HCT116 (cell line): ENCODE results near the gene ATAD3C.

Experiments used
- CBX3 ChIP-seq: IDR thresholded peaks from 2 replicates; pipeline ENCODE4 v1.6.1; 2012; ENCODE audit warnings: low read depth
- CTCF ChIP-seq, 3 experiments: fragments of 200-600 bp in 1 of 3; sonication (generic) in 1 of 3; IDR thresholded peaks in 2 of 3; conservative IDR thresholded peaks in 1 of 3; 2 replicates each; pipeline ENCODE4 v1.5.1; 2012 to 2017; ENCODE audit warnings: low read depth in 2 of 3, low read length in 2 of 3, antibody characterized with exemption in 1 of 3, borderline replicate concordance in 1 of 3, control low read depth in 1 of 3, mild to moderate bottlenecking in 1 of 3, mixed read lengths in 1 of 3, mixed run types in 1 of 3, moderate library complexity in 1 of 3; ENCODE audit not compliant: insufficient read depth in 1 of 3
- EZH2 ChIP-seq: fragments of 200-600 bp; sonication (generic); IDR thresholded peaks from 2 replicates; pipeline ENCODE4 v1.6.1; 2017; ENCODE audit warnings: antibody characterized with exemption, mixed run types
- EZH2phosphoT487 ChIP-seq: fragments of 200-600 bp; IDR thresholded peaks from 2 replicates; pipeline ENCODE4 v1.6.1; 2018; ENCODE audit warnings: antibody characterized with exemption, borderline replicate concordance
- FOSL1 ChIP-seq: IDR thresholded peaks from 2 replicates; pipeline ENCODE4 v1.6.1; 2012; ENCODE audit warnings: low read depth
- JUND ChIP-seq: IDR thresholded peaks from 2 replicates; pipeline ENCODE4 v1.6.1; 2012
- POLR2A ChIP-seq: IDR thresholded peaks from 2 replicates; pipeline ENCODE4 v1.7.0; 2011; ENCODE audit warnings: borderline replicate concordance; ENCODE audit not compliant: insufficient read depth, insufficient read length; ENCODE audit errors: extremely low read depth
- REST ChIP-seq: IDR thresholded peaks from 2 replicates; pipeline ENCODE4 v1.6.1; 2012; ENCODE audit warnings: low read depth
- SP1 ChIP-seq: IDR thresholded peaks from 2 replicates; pipeline ENCODE4 v1.6.1; 2012; ENCODE audit warnings: low read depth
- YY1 ChIP-seq: IDR thresholded peaks from 2 replicates; pipeline ENCODE4 v1.6.1; 2011; ENCODE audit warnings: low read length, low read depth, moderate library complexity, mild to moderate bottlenecking; ENCODE audit not compliant: insufficient replicate concordance; ENCODE audit errors: extremely low read depth
- ZNF274 ChIP-seq: fragments of 200-500 bp; sonication (Bioruptor generic); IDR thresholded peaks from 2 replicates; pipeline ENCODE4 v1.6.1; 2014; ENCODE audit warnings: mild to moderate bottlenecking, low read depth, low read length, inconsistent platforms
- TF ChIP-seq, protein P1 (sequence below): IDR thresholded peaks from 2 replicates; pipeline ENCODE4 v1.6.1; 2011; ENCODE audit warnings: mild to moderate bottlenecking, low read length, moderate library complexity; ENCODE audit not compliant: insufficient replicate concordance; ENCODE audit errors: extremely low read depth

DNA sequence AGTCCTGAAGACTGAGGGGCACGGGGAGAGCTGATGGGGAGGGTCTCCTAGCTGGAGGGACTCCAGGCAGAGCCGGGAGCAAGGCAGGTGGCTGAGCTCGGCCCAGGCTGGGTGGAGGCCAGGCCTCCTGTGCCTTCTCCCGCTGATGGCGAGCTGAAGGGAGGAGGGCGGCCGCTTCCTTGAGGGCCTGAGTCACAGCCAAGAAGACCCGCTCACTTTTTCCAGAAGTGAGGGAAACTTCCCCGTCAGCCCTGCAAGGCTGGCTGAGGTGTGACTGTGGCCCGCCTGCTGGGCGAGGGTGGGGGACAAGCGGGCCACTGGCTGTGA lies 15.7 kb upstream of the ATAD3C start:
- TF ChIP-seq CTCF (IDR thresholded peaks at IDR 0.05 in 2 of 3, conservative IDR thresholded peaks at IDR 0.05 in 1 of 3; ENCODE audit: borderline replicate concordance in 1 of 3, insufficient read depth in 1 of 3, low read depth in 2 of 3, low read length in 2 of 3): no peak
- no peak for TF ChIP-seq YY1
- no peak for TF ChIP-seq JUND
- TF ChIP-seq SP1: no peak
- TF ChIP-seq POLR2A: no peak
- no peak for TF ChIP-seq CBX3
- TF ChIP-seq, protein P1, sequence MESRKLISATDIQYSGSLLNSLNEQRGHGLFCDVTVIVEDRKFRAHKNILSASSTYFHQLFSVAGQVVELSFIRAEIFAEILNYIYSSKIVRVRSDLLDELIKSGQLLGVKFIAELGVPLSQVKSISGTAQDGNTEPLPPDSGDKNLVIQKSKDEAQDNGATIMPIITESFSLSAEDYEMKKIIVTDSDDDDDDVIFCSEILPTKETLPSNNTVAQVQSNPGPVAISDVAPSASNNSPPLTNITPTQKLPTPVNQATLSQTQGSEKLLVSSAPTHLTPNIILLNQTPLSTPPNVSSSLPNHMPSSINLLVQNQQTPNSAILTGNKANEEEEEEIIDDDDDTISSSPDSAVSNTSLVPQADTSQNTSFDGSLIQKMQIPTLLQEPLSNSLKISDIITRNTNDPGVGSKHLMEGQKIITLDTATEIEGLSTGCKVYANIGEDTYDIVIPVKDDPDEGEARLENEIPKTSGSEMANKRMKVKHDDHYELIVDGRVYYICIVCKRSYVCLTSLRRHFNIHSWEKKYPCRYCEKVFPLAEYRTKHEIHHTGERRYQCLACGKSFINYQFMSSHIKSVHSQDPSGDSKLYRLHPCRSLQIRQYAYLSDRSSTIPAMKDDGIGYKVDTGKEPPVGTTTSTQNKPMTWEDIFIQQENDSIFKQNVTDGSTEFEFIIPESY: no peak
- no peak for TF ChIP-seq REST
- TF ChIP-seq ZNF274: no peak
- TF ChIP-seq FOSL1: no peak
- TF ChIP-seq EZH2: no peak
- no peak for TF ChIP-seq EZH2phosphoT487
